HG03342 (cell line): ENCODE data around the gene BOD1.

ENCODE experiments used
- ATAC-seq: cut with Tn5 transposase; IDR thresholded peaks from one replicate; pipeline ENCODE4 v1.9.1; 2021; ENCODE audit warnings: mild to moderate bottlenecking, moderate library complexity; ENCODE audit not compliant: unreplicated experiment

BOD1 gene

GRCh38 chr5:173616577-173617118 is at the start of gene BOD1:
BOD1 (minus strand) TSS chr5:173616650; CDS start chr5:173616436, 214 bp downstream.
- ATAC-seq, result peak; percentile 95

- ATAC-seq, result no peak
These were observed 48.9 kb upstream of the BOD1 start for GRCh38 chr5:173665326-173665725.

- ATAC-seq, result peak; percentile 65
These were observed 47.7 kb upstream of the BOD1 start for GRCh38 chr5:173664154-173664526.

- ATAC-seq, result peak; percentile 20
These were observed 47.1 kb upstream of the BOD1 start for GRCh38 chr5:173663352-173664153.

GRCh38 chr5:173662581-173663351 is 46.3 kb upstream of the BOD1 start:
- ATAC-seq, result no peak

- no peak for ATAC-seq
These were observed 44.2 kb upstream of the BOD1 start for GRCh38 chr5:173660481-173661280.

GRCh38 chr5:173659423-173659822 is 43.0 kb upstream of the BOD1 start:
- ATAC-seq, result no peak

- ATAC-seq, result no peak
These were observed 41.4 kb upstream of the BOD1 start for GRCh38 chr5:173657741-173658356.

- no peak for ATAC-seq
These were observed 38.8 kb upstream of the BOD1 start for GRCh38 chr5:173655196-173655797.

- ATAC-seq, result no peak
These were observed 37.5 kb upstream of the BOD1 start for GRCh38 chr5:173653822-173654523.

GRCh38 chr5:173648308-173648866 is 31.9 kb upstream of the BOD1 start:
- ATAC-seq, result no peak

GRCh38 chr5:173646692-173647091 is 30.2 kb upstream of the BOD1 start:
- ATAC-seq, result no peak

- ATAC-seq, result no peak
These were observed 29.6 kb upstream of the BOD1 start for GRCh38 chr5:173645890-173646574.

- ATAC-seq, result no peak
These were observed 29.0 kb upstream of the BOD1 start for GRCh38 chr5:173645437-173645807.

GRCh38 chr5:173644673-173645436 is 28.4 kb upstream of the BOD1 start:
- no peak for ATAC-seq

- ATAC-seq, result peak; percentile 91
These were observed 27.5 kb upstream of the BOD1 start for GRCh38 chr5:173643964-173644363.

- no peak for ATAC-seq
These were observed 26.5 kb upstream of the BOD1 start for GRCh38 chr5:173642895-173643481.
